ENCODE data around the gene XPC. TPM values are rescaled to one million over a fixed set of nuclear protein-coding genes. Genes with fewer than 3 reads are reported as not detected.

XPC gene
- polyA plus RNA-seq, 1 donor from 2014 or later: 21.9 TPM

- TF ChIP-seq SMC3 (conservative IDR thresholded peaks at IDR 0.05; ENCODE audit: poor library complexity): no peak
Observed at GRCh38 chr3:14132120-14132519, 46.3 kb downstream of the XPC start (continued).

DNA sequence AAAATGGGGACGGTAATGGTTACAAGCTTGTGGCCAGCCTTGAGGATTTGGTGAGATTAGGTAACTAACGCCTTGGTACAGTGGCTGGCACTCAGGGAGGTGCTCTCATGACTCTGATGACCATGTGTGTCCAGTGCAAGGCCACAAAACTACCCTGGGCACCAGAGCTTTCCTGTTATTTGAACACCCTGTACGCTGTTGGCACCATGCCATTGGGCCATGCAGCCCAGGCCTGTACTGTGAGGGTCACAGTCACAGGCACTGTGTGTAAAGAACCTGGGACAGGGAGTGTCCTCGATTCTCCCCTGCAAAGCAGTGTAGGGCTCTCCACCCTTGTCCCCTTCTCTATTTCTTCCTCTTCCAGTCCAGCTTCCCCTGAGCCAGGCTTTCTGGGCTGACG is 47.3 kb downstream of the XPC start:
- Histone ChIP-seq H3K4me3 (ENCODE audit: low read length) (no peak overlapping the region), H3F3A (ENCODE audit: insufficient read depth, low read length, poor library complexity, severe bottlenecking) (no peaks in the 10 kb centered on the region), H3K79me2 (replicated peaks; ENCODE audit: insufficient read depth, low read length) (peaks cover 28% of the 10 kb centered on the region), H3K9me3 (ENCODE audit: low read length) (no peaks in the 10 kb centered on the region), H3K36me3 (ENCODE audit: insufficient read depth, low read length) (peaks cover 9% of the 10 kb centered on the region), H2AFZ (ENCODE audit: low read depth, low read length) (no peak overlapping the region), H3K27me3 (ENCODE audit: insufficient read depth, low read depth, low read length) (no peaks in the 10 kb centered on the region), H3K27ac (ENCODE audit: low read length) (no peak overlapping the region), H3K4me2 (ENCODE audit: low read length) (no peak overlapping the region), H3K9me2 (ENCODE audit: insufficient read depth, low read length) (no peaks in the 10 kb centered on the region), H3K9ac (ENCODE audit: low read length) (no peak overlapping the region), H4K20me1 (ENCODE audit: insufficient read depth) (no peaks in the 10 kb centered on the region)
- no peak for TF ChIP-seq POLR2AphosphoS5 (IDR thresholded peaks at IDR 0.05)
- no peak for TF ChIP-seq MXI1 (conservative IDR thresholded peaks at IDR 0.05; ENCODE audit: poor library complexity, severe bottlenecking)
- no peak for TF ChIP-seq CTCF (IDR thresholded peaks at IDR 0.05; ENCODE audit: poor library complexity, severe bottlenecking)
- no peak for TF ChIP-seq RAD21 (conservative IDR thresholded peaks at IDR 0.05)
- no peak for TF ChIP-seq EZH2 (IDR thresholded peaks at IDR 0.05; ENCODE audit: borderline replicate concordance, insufficient read depth, low read length, poor library complexity, severe bottlenecking)
- no peak for TF ChIP-seq EP300 (conservative IDR thresholded peaks at IDR 0.05; ENCODE audit: poor library complexity, severe bottlenecking)
- TF ChIP-seq, protein P1, sequence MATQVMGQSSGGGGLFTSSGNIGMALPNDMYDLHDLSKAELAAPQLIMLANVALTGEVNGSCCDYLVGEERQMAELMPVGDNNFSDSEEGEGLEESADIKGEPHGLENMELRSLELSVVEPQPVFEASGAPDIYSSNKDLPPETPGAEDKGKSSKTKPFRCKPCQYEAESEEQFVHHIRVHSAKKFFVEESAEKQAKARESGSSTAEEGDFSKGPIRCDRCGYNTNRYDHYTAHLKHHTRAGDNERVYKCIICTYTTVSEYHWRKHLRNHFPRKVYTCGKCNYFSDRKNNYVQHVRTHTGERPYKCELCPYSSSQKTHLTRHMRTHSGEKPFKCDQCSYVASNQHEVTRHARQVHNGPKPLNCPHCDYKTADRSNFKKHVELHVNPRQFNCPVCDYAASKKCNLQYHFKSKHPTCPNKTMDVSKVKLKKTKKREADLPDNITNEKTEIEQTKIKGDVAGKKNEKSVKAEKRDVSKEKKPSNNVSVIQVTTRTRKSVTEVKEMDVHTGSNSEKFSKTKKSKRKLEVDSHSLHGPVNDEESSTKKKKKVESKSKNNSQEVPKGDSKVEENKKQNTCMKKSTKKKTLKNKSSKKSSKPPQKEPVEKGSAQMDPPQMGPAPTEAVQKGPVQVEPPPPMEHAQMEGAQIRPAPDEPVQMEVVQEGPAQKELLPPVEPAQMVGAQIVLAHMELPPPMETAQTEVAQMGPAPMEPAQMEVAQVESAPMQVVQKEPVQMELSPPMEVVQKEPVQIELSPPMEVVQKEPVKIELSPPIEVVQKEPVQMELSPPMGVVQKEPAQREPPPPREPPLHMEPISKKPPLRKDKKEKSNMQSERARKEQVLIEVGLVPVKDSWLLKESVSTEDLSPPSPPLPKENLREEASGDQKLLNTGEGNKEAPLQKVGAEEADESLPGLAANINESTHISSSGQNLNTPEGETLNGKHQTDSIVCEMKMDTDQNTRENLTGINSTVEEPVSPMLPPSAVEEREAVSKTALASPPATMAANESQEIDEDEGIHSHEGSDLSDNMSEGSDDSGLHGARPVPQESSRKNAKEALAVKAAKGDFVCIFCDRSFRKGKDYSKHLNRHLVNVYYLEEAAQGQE (IDR thresholded peaks at IDR 0.05; ENCODE audit: borderline replicate concordance): no peak
- TF ChIP-seq TAF1 (IDR thresholded peaks at IDR 0.05; ENCODE audit: low read depth): no peak
- no peak for TF ChIP-seq SMC3 (conservative IDR thresholded peaks at IDR 0.05; ENCODE audit: poor library complexity)

- no peaks in the 10 kb centered on the region for H3K9me2 ChIP-seq (ENCODE audit: insufficient read depth, low read length)
- no peak for TF ChIP-seq RAD21 (conservative IDR thresholded peaks at IDR 0.05)
- TF ChIP-seq MXI1 (conservative IDR thresholded peaks at IDR 0.05; ENCODE audit: poor library complexity, severe bottlenecking): no peak
- TF ChIP-seq, protein P1 (IDR thresholded peaks at IDR 0.05; ENCODE audit: borderline replicate concordance): no peak
- no peak for TF ChIP-seq TAF1 (IDR thresholded peaks at IDR 0.05; ENCODE audit: low read depth)
- no peak overlapping the region for H2AFZ ChIP-seq (ENCODE audit: low read depth, low read length)
- no peaks in the 10 kb centered on the region for H3K27me3 ChIP-seq (ENCODE audit: insufficient read depth, low read depth, low read length)
- no peak overlapping the region for H3K9ac ChIP-seq (ENCODE audit: low read length)
- peaks cover 9% of the 10 kb centered on the region for H3K36me3 ChIP-seq (ENCODE audit: insufficient read depth, low read length)
- no peaks in the 10 kb centered on the region for H4K20me1 ChIP-seq (ENCODE audit: insufficient read depth)
- H3K4me3 ChIP-seq (ENCODE audit: low read length): no peak overlapping the region
- no peaks in the 10 kb centered on the region for H3K9me3 ChIP-seq (ENCODE audit: low read length)
- H3K4me2 ChIP-seq (ENCODE audit: low read length): no peak overlapping the region
- H3K79me2 ChIP-seq (replicated peaks; ENCODE audit: insufficient read depth, low read length): peaks cover 32% of the 10 kb centered on the region
- H3F3A ChIP-seq (ENCODE audit: insufficient read depth, low read length, poor library complexity, severe bottlenecking): no peaks in the 10 kb centered on the region
- H3K27ac ChIP-seq (ENCODE audit: low read length): no peak overlapping the region
Observed at GRCh38 chr3:14130707-14131106, 47.7 kb downstream of the XPC start.
